Right cardiac atrium (tissue), 5 donors: Measurements from ENCODE around the gene FRAS1. TPM values are rescaled to one million over a fixed set of nuclear protein-coding genes. Genes with fewer than 3 reads are reported as not detected.
"Not testable (repeated sequence)": the region's sequence is repeated elsewhere in the genome, so short reads cannot be mapped to it uniquely, and the experiment has no call there.

Source experiments
- ATAC-seq, 2 donors: fragments of 200-7000 bp; cut with Tn5 transposase; one replicate each; pipeline versions ENCODE4 v1.8.0 to v1.9.1; 2020; ENCODE audit warnings: moderate library complexity in 2 of 2, mild to moderate bottlenecking in 1 of 2
- DNase-seq, 3 donors: peaks; one replicate each; pipeline ENCODE4 v3.0.0-alpha.2; 2020
- H3K27ac ChIP-seq: one replicate; pipeline ENCODE4 v1.5.1; 2013; ENCODE audit warnings: mild to moderate bottlenecking, low read length, control low read depth, moderate library complexity
- H3K27me3 ChIP-seq: one replicate; pipeline ENCODE4 v1.6.1; 2013; ENCODE audit not compliant: control insufficient read depth, insufficient read depth
- H3K4me1 ChIP-seq: one replicate; pipeline ENCODE4 v1.6.1; 2013; ENCODE audit warnings: low read length; ENCODE audit not compliant: control insufficient read depth, insufficient read depth
- H3K4me3 ChIP-seq: one replicate; pipeline ENCODE4 v1.5.1; 2013; ENCODE audit warnings: low read length, control low read depth
- H3K9me3 ChIP-seq: one replicate; pipeline ENCODE4 v1.6.1; 2013; ENCODE audit warnings: low read length; ENCODE audit not compliant: control insufficient read depth
- WGBS: extraction: QIAGEN DNeasy Blood & Tissue Kit; methylation state at CpG from one replicate; pipeline ENCODE4 v1.1.7; 2013; 5-methylcytosine and 5-hydroxymethylcytosine counted together
- intact Hi-C, 4 donors: fragments of 100-400 bp; cut with DNase I; formaldehyde crosslinking; loops; one replicate each; pipeline versions ENCODE4 v1.11.0 to v1.14.0; 2022 to 2023
- polyA plus RNA-seq: library from polyadenylated mRNA; stranded (reverse); fragments of 200-250 nt; gene quantifications from one replicate; pipeline ENCODE4 v1.2.3, GENCODE V29; 2013
- total RNA-seq, 4 donors: library from RNA; stranded (reverse); fragmentation: NEBNext Ultra II Directional; extraction: Animal tissue kit (Norgen Biotek cat#: 25700); gene quantifications; one replicate each; pipeline ENCODE4 v1.2.1, GENCODE V29; 2021
- donor health status: healthy with polysubstance abuse.
- donor health status: DM: no; HTN: yes; CAD: no.
- donor health status: DM: no; HTN: no; CAD: no.
- donor health status: DM: no; HTN: yes; CAD: no; lungs with severe emphysema.
- donor health status: DM: yes; HTN: yes; CAD: no.

Gene FRAS1
- total and polyA plus RNA-seq, 5 donors: 1.1 to 7.9 (median 5.1) TPM

- DNase-seq: no peak
- intact Hi-C loops: no loop called here
- Histone ChIP-seq H3K27me3 (no peaks in the 10 kb centered on the region), H3K4me3 (no peak overlapping the region), H3K4me1 (no peaks in the 10 kb centered on the region), H3K27ac (no peak overlapping the region), H3K9me3 (no peaks in the 10 kb centered on the region)
- ATAC-seq: peak in 1 of 2 donors; percentile 16
- 76% methylated on average over 1 of the region's 1 CpG for WGBS
Observed at GRCh38 chr4:78532046-78532445, 474.9 kb downstream of the FRAS1 start.

GRCh38 chr4:78533854-78534253 lies 476.7 kb downstream of the FRAS1 start:
- Histone ChIP-seq H3K27ac (no peak overlapping the region), H3K4me3 (no peak overlapping the region), H3K27me3 (no peaks in the 10 kb centered on the region), H3K9me3 (no peaks in the 10 kb centered on the region), H3K4me1 (no peaks in the 10 kb centered on the region)
- no peak for ATAC-seq
- intact Hi-C loops: no loop called here
- 78% methylated on average over 5 of the region's 5 CpGs for WGBS
- no peak for DNase-seq

- DNase-seq: no peak
- Histone ChIP-seq H3K27me3 (no peaks in the 10 kb centered on the region), H3K27ac (no peak overlapping the region), H3K4me1 (no peaks in the 10 kb centered on the region), H3K4me3 (no peak overlapping the region), H3K9me3 (no peaks in the 10 kb centered on the region)
- 90% methylated on average over 4 of the region's 4 CpGs for WGBS
- no peak for ATAC-seq
- intact Hi-C loops: no loop called here
Observed at GRCh38 chr4:78534286-78534955, 477.3 kb downstream of the FRAS1 start.

GRCh38 chr4:78542373-78542772 lies 485.2 kb downstream of the FRAS1 start:
- Histone ChIP-seq H3K4me3 (no peak overlapping the region), H3K27me3 (no peaks in the 10 kb centered on the region), H3K27ac (no peak overlapping the region), H3K9me3 (no peaks in the 10 kb centered on the region), H3K4me1 (no peaks in the 10 kb centered on the region)
- intact Hi-C loops: no loop called here
- DNase-seq (no peak), ATAC-seq (no peak)
- WGBS: 91% methylated on average over 5 of the region's 5 CpGs

- ATAC-seq (no peak), DNase-seq (no peak)
- intact Hi-C loops: no loop called here
- no peaks in the 10 kb centered on the region for H3K4me1 ChIP-seq
- WGBS: 78% methylated on average over 2 of the region's 2 CpGs
- no peaks in the 10 kb centered on the region for H3K27me3 ChIP-seq
- H3K27ac ChIP-seq: no peak overlapping the region
- no peak overlapping the region for H3K4me3 ChIP-seq
- H3K9me3 ChIP-seq: no peaks in the 10 kb centered on the region
Observed at GRCh38 chr4:78543424-78544125, 486.5 kb downstream of the FRAS1 start.

DNA sequence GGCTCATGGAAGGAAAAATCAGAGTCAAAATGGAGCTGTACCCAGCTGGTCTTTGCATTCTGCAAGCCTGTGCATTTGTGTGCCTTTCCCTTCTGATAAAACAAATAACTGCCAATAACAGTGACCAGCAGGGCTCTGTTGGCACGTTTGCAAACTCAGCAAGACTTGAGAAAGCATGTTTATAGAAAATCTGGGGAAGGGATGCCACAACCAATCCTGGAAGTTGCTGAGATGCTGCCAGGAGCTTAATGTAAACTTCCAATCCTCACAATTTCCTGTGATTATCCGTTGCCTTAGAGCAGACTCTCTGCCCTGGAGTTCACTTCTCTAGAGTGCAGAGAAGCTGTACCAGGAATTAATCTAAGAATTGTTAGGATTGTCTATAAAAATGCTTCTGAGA lies 487.6 kb downstream of the FRAS1 start:
- H3K4me3 ChIP-seq: no peak overlapping the region
- intact Hi-C loops: no loop called here
- no peak overlapping the region for H3K27ac ChIP-seq
- no peaks in the 10 kb centered on the region for H3K4me1 ChIP-seq
- DNase-seq: no peak
- H3K9me3 ChIP-seq: no peaks in the 10 kb centered on the region
- ATAC-seq: no peak
- no peaks in the 10 kb centered on the region for H3K27me3 ChIP-seq
- 57% methylated on average over 2 of the region's 2 CpGs for WGBS

- Histone ChIP-seq H3K9me3 (no peaks in the 10 kb centered on the region), H3K27ac (no peak overlapping the region), H3K27me3 (no peaks in the 10 kb centered on the region), H3K4me3 (no peak overlapping the region), H3K4me1 (no peaks in the 10 kb centered on the region)
- peak; percentile 28 to 67 (median 46) for DNase-seq
- peak; percentile 73 to 80 for ATAC-seq
- WGBS: 61% methylated on average over 5 of the region's 5 CpGs
- intact Hi-C loops: no loop called here
Observed at GRCh38 chr4:78545275-78546246, 488.4 kb downstream of the FRAS1 start.

GRCh38 chr4:78547899-78548298 lies 490.8 kb downstream of the FRAS1 start:
- DNase-seq, H3K4me1 ChIP-seq, intact Hi-C loops, ATAC-seq, H3K9me3 ChIP-seq, H3K27ac ChIP-seq, H3K27me3 ChIP-seq, H3K4me3 ChIP-seq: not testable (repeated sequence)
- 93% methylated on average over 28 of the region's 28 CpGs for WGBS

DNA sequence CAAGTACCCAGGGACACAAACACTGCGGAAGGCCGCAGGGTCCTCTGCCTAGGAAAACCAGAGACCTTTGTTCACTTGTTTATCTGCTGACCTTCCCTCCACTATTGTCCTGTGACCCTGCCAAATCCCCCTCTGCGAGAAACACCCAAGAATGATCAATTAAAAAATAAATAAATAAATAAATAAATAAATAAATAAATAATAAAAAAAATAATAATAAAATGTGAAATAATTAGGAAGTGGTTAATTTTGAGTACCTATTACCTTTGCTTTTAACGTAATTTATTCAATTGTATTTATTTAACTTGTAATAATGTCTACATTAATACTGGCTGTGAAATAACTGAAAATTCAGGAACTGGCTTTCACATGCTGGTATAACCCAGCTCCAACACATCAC lies 491.8 kb downstream of the FRAS1 start:
- ATAC-seq, H3K27me3 ChIP-seq, H3K4me1 ChIP-seq, H3K4me3 ChIP-seq, H3K9me3 ChIP-seq, H3K27ac ChIP-seq, DNase-seq, intact Hi-C loops: not testable (repeated sequence)
- WGBS: 96% methylated on average over 2 of the region's 4 CpGs

DNA sequence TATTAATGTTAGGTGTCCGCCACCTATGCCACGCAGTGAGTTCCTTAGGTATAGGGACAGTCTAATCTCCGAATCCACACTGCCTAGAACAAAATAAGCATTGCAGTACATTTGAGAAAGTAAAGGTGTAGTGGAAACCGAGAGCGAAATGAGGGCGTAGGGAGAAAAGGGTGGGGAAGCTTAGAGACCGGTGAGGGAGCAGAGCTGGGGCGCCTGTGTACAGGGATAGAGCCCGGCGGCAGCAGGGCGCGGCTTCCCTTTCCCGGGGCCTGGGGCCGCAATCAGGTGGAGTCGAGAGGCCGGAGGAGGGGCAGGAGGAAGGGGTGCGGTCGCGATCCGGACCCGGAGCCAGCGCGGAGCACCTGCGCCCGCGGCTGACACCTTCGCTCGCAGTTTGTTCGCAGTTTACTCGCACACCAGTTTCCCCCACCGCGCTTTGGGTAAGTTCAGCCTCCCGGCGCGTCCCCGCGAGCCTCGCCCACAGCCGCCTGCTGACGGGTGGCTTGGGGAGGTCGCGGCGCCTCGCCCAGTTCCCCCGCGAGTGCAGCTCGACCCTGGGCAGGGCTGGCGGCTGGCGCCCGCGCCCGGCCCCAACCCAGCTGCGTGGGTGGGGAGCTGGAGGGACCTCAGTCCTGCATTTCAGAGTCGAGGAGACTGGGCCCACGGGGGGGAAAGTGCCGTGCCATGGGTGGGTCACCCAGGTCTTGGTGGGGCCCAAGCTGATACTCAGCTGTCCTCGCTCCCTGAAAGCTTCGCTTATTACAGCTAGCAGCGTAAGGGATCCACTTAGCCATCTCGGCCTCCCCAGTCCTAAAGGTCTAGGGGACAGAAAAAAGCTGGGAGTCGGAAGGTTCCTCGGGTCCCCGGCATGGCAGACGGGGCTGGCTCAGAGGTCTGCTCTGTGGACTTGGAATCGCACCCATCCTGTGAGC lies 494.6 kb downstream of the FRAS1 start, which contains the start of gene ANXA3:
TSS of gene ANXA3 (plus strand) at position 351 of the 932 bp plus-strand sequence. CDS start 2,704 bp downstream, outside the sequence.
- DNase-seq: peak; percentile 50 to 81 (median 80)
- intact Hi-C loops: no loop called here
- Histone ChIP-seq H3K9me3 (no peaks in the 10 kb centered on the region), H3K27me3 (no peaks in the 10 kb centered on the region), H3K4me3 (peak within 1 kb of the TSS; percentile 56), H3K4me1 (no peaks in the 10 kb centered on the region), H3K27ac (peak within 1 kb of the TSS; percentile 42)
- ATAC-seq: peak; percentile 85 to 90
- WGBS: 8% methylated on average over 65 of the region's 65 CpGs
